Ishikawa (cell line): ENCODE measurements around the gene MRPS6.

Source experiments
- CEBPB ChIP-seq: IDR thresholded peaks from 2 replicates; pipeline ENCODE4 v1.6.1; 2012
- CREB1 ChIP-seq: IDR thresholded peaks from 2 replicates; pipeline ENCODE4 v1.6.1; 2012; ENCODE audit warnings: low read depth
- EGR1 ChIP-seq: IDR thresholded peaks from 2 replicates; pipeline ENCODE4 v1.6.1; 2012
- EP300 ChIP-seq: IDR thresholded peaks from 2 replicates; pipeline ENCODE4 v1.6.1; 2012; ENCODE audit warnings: borderline replicate concordance
- FOXM1 ChIP-seq: IDR thresholded peaks from 2 replicates; pipeline ENCODE4 v1.6.1; 2012; ENCODE audit warnings: low read depth, borderline replicate concordance
- MAX ChIP-seq: IDR thresholded peaks from 2 replicates; pipeline ENCODE4 v1.6.1; 2012
- NFIC ChIP-seq: IDR thresholded peaks from 2 replicates; pipeline ENCODE4 v1.6.1; 2012
- RAD21 ChIP-seq: IDR thresholded peaks from 2 replicates; pipeline ENCODE4 v1.6.1; 2012; ENCODE audit warnings: low read depth
- REST ChIP-seq: IDR thresholded peaks from 2 replicates; pipeline ENCODE4 v1.6.1; 2012; ENCODE audit warnings: low read depth, mild to moderate bottlenecking
- TAF1 ChIP-seq: IDR thresholded peaks from 2 replicates; pipeline ENCODE4 v1.6.1; 2012; ENCODE audit warnings: low read depth, mild to moderate bottlenecking
- TCF12 ChIP-seq: IDR thresholded peaks from 2 replicates; pipeline ENCODE4 v1.6.1; 2012; ENCODE audit warnings: low read depth
- TEAD4 ChIP-seq: IDR thresholded peaks from 2 replicates; pipeline ENCODE4 v1.6.1; 2012
- USF1 ChIP-seq: IDR thresholded peaks from 2 replicates; pipeline ENCODE4 v1.6.1; 2012
- YY1 ChIP-seq: IDR thresholded peaks from 2 replicates; pipeline ENCODE4 v1.6.1; 2012; ENCODE audit warnings: low read depth
- ZBTB7A ChIP-seq: IDR thresholded peaks from 2 replicates; pipeline ENCODE4 v1.6.1; 2012; ENCODE audit warnings: low read depth

The MRPS6 gene

GRCh38 chr21:34174470-34174869, 101.1 kb downstream of the MRPS6 start:
- no peak for TF ChIP-seq TAF1
- TF ChIP-seq CEBPB = no peak
- TF ChIP-seq EP300 = no peak
- no peak for TF ChIP-seq REST
- no peak for TF ChIP-seq RAD21
- no peak for TF ChIP-seq USF1
- no peak for TF ChIP-seq YY1
- TF ChIP-seq EGR1 = no peak
- TF ChIP-seq FOXM1 = no peak
- no peak for TF ChIP-seq MAX
- no peak for TF ChIP-seq NFIC
- no peak for TF ChIP-seq TCF12
- TF ChIP-seq TEAD4 = no peak
- TF ChIP-seq CREB1 = no peak
- no peak for TF ChIP-seq ZBTB7A

DNA sequence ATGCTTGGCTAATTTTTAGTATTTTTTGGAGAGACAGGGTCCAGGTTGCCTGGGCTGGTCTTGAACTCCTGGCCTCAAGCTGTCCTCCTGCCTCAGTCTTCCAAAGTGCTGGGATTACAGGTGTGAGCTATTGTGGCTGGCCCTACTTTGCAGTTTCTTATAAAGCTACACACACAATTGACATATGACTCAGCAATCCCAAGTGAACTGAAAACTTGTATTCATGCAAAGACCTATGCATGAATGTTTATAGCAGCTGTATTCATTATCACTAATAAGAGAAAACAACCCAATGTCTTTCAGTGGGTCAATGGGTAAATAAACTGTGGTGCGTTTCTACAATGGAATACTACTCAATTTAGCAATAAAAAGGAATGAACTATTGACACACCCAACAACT, 103.1 kb downstream of the MRPS6 start:
- no peak for TF ChIP-seq REST
- no peak for TF ChIP-seq NFIC
- no peak for TF ChIP-seq USF1
- TF ChIP-seq CREB1 = no peak
- no peak for TF ChIP-seq FOXM1
- TF ChIP-seq EP300 = no peak
- no peak for TF ChIP-seq MAX
- TF ChIP-seq CEBPB = no peak
- TF ChIP-seq TAF1 = no peak
- no peak for TF ChIP-seq TCF12
- no peak for TF ChIP-seq ZBTB7A
- TF ChIP-seq EGR1 = no peak
- no peak for TF ChIP-seq RAD21

GRCh38 chr21:34177919-34178567, 104.7 kb downstream of the MRPS6 start:
- TF ChIP-seq REST = no peak
- TF ChIP-seq EP300 = no peak
- no peak for TF ChIP-seq CREB1
- TF ChIP-seq USF1 = no peak
- TF ChIP-seq TAF1 = no peak
- no peak for TF ChIP-seq TEAD4
- TF ChIP-seq RAD21 = no peak

- TF ChIP-seq RAD21 = no peak
- no peak for TF ChIP-seq EP300
- TF ChIP-seq CEBPB = no peak
- TF ChIP-seq EGR1 = no peak
- no peak for TF ChIP-seq REST
- TF ChIP-seq TEAD4 = no peak
- TF ChIP-seq YY1 = no peak
- TF ChIP-seq FOXM1 = no peak
- TF ChIP-seq ZBTB7A = no peak
- TF ChIP-seq USF1 = no peak
- no peak for TF ChIP-seq CREB1
- no peak for TF ChIP-seq TCF12
Measured at GRCh38 chr21:34179204-34179935, 106.0 kb downstream of the MRPS6 start.
